Lower lobe of right lung (tissue), 2 donors: ENCODE measurements around the gene CEP164. TPM values are rescaled to one million over a fixed set of nuclear protein-coding genes. Genes with fewer than 3 reads are reported as not detected.

ENCODE experiments used
- ATAC-seq, 2 donors: fragments of 200-7000 bp; cut with Tn5 transposase; one replicate each; pipeline ENCODE4 v1.9.1; 2020 to 2022; ENCODE audit warnings: mild to moderate bottlenecking in 2 of 2, moderate library complexity in 2 of 2
- DNase-seq: peaks from one replicate; pipeline ENCODE4 v3.0.0-alpha.2; 2020
- H3K27ac ChIP-seq: fragments of 200-600 bp; one replicate; pipeline ENCODE4 v1.8.0; 2022
- H3K27me3 ChIP-seq: fragments of 200-600 bp; one replicate; pipeline ENCODE4 v1.8.0; 2022; ENCODE audit warnings: low read depth
- H3K36me3 ChIP-seq: fragments of 200-600 bp; one replicate; pipeline ENCODE4 v1.8.0; 2022; ENCODE audit warnings: mild to moderate bottlenecking
- H3K4me1 ChIP-seq: fragments of 200-600 bp; one replicate; pipeline ENCODE4 v1.8.0; 2022
- H3K4me3 ChIP-seq: fragments of 200-600 bp; one replicate; pipeline ENCODE4 v1.8.0; 2022; ENCODE audit warnings: mild to moderate bottlenecking
- H3K9me3 ChIP-seq: fragments of 200-600 bp; one replicate; pipeline ENCODE4 v1.8.0; 2022
- intact Hi-C: fragments of 100-400 bp; cut with DNase I; formaldehyde crosslinking; loops from one replicate; pipeline ENCODE4 v1.11.0; 2022
- total RNA-seq: library from RNA; stranded (reverse); fragmentation: NEBNext Ultra II Directional; extraction: Animal tissue kit (Norgen Biotek cat#: 25700); gene quantifications from one replicate; pipeline ENCODE4 v1.2.1, GENCODE V29; 2021
- TF ChIP-seq, protein P1 (sequence below): fragments of 200-600 bp; IDR thresholded peaks from one replicate; pipeline ENCODE4 v1.8.0; 2022; ENCODE audit warnings: antibody characterized with exemption, mild to moderate bottlenecking
- donor health status: DM: no; HTN: yes; CAD: no; lungs with severe emphysema.

Gene CEP164
- total RNA-seq, 1 donor from 2014 or later, result 27.3 TPM

DNA sequence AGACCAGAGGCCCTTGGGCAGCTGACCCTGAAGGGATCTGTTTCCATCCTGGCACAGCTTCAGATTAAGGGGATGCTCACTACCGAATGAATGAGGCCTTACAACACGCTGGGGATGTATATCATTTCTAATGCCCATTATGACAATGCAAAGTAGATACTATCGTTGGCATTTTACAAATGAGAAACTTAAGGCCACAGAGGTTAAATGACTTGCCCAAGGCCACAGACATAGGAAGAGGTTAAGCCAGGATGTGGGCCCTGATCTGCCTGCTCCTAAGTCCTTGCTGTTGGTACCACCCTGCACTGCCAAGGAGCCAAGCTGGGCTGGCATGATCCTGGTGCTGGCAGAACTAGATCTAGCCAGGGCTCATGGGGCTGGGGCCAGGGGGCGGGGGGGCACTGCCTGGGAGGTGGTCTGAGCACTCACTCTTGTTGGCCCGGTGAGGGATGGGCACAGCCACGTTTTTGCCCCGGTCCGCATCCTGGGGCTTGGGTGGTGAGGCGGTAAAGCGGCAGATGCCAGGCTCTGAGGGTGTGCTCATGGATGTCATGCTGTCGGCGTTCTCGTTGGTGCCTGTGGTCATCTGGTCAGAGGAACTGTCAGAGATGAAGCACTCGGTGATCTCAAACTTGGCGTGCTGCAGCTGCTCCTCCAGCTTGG is 102.8 kb downstream of the CEP164 start:
- intact Hi-C loops, result no loop called here
- H3K4me3 ChIP-seq, result no peak overlapping the region
- H3K27me3 ChIP-seq, result no peaks in the 10 kb centered on the region
- no peaks in the 10 kb centered on the region for H3K36me3 ChIP-seq
- ATAC-seq, result no peak
- H3K9me3 ChIP-seq, result no peaks in the 10 kb centered on the region
- TF ChIP-seq, protein P1, sequence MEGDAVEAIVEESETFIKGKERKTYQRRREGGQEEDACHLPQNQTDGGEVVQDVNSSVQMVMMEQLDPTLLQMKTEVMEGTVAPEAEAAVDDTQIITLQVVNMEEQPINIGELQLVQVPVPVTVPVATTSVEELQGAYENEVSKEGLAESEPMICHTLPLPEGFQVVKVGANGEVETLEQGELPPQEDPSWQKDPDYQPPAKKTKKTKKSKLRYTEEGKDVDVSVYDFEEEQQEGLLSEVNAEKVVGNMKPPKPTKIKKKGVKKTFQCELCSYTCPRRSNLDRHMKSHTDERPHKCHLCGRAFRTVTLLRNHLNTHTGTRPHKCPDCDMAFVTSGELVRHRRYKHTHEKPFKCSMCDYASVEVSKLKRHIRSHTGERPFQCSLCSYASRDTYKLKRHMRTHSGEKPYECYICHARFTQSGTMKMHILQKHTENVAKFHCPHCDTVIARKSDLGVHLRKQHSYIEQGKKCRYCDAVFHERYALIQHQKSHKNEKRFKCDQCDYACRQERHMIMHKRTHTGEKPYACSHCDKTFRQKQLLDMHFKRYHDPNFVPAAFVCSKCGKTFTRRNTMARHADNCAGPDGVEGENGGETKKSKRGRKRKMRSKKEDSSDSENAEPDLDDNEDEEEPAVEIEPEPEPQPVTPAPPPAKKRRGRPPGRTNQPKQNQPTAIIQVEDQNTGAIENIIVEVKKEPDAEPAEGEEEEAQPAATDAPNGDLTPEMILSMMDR, result no peak
- no peak overlapping the region for H3K27ac ChIP-seq
- no peaks in the 10 kb centered on the region for H3K4me1 ChIP-seq
- DNase-seq, result no peak

DNA sequence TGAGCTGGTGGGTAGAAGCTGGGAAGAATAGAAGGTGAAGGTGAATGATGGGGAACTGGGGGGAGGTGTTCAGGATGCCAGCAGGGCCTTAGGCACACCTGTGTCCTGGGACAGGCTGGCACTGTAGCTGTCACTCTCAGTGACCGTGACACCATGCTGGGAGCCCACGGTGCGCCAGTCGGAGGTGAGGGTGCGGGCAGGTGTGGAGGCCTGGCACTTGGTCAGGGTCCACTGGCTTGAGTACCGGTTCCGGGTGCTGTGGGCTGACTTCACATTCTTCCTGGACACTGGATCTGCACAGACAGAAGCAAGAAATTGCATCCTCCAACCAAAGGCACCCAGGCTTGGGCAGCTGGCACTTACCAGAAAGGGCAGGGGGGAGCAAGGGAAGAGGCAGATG is 103.8 kb downstream of the CEP164 start:
- H3K36me3 ChIP-seq, result no peaks in the 10 kb centered on the region
- H3K4me3 ChIP-seq, result no peak overlapping the region
- no peaks in the 10 kb centered on the region for H3K9me3 ChIP-seq
- H3K27me3 ChIP-seq, result no peaks in the 10 kb centered on the region
- DNase-seq (no peak), ATAC-seq (no peak)
- intact Hi-C loops, result no loop called here
- TF ChIP-seq, protein P1, result no peak
- no peak overlapping the region for H3K27ac ChIP-seq
- H3K4me1 ChIP-seq, result no peaks in the 10 kb centered on the region

DNA sequence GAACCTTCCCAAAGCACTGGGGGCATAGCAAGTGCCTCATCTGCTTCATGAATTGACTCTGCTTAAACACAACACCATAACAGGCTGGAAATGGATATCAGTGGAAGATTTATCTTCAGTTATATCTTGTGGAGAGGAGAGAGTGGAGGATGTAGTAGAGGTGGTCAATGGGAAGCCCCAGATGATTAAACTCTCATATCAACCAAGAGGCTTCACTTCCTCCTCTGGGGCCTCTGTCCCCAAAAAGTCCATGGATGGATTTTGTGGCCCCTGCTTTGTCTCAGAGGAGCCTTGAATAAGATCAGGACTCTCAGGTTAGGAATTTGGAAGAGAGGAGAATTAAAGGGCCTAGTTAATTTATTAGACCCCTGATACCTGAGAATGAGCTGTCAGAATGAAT is 106.1 kb downstream of the CEP164 start:
- no peak for ATAC-seq
- intact Hi-C loops, result no loop called here
- Histone ChIP-seq H3K9me3 (no peaks in the 10 kb centered on the region), H3K27ac (no peak overlapping the region), H3K27me3 (no peaks in the 10 kb centered on the region), H3K4me1 (no peaks in the 10 kb centered on the region), H3K4me3 (no peak overlapping the region), H3K36me3 (no peaks in the 10 kb centered on the region)
- TF ChIP-seq, protein P1, result no peak
- no peak for DNase-seq

DNA sequence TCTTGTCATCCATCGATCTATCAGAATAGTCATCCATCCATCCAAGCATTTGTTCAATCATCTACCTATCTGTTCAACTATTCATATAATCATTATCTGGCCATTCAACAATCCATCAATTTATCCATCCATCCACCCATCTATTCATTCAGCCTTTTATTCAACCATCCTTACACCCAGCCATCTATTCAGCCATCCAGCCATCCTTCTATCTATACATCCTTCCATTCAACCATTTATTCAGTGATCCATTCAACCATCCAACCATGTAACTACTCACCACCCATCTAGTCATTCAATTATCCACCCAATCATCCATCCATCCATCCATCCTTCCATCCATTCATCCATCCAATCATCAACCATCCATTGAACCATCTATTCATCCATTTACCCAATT is 106.8 kb downstream of the CEP164 start:
- Histone ChIP-seq H3K27me3 (no peaks in the 10 kb centered on the region), H3K36me3 (no peaks in the 10 kb centered on the region), H3K4me3 (no peak overlapping the region), H3K9me3 (no peaks in the 10 kb centered on the region), H3K27ac (no peak overlapping the region), H3K4me1 (no peaks in the 10 kb centered on the region)
- no peak for DNase-seq
- intact Hi-C loops, result no loop called here
- no peak for ATAC-seq
- TF ChIP-seq, protein P1, result no peak

DNA sequence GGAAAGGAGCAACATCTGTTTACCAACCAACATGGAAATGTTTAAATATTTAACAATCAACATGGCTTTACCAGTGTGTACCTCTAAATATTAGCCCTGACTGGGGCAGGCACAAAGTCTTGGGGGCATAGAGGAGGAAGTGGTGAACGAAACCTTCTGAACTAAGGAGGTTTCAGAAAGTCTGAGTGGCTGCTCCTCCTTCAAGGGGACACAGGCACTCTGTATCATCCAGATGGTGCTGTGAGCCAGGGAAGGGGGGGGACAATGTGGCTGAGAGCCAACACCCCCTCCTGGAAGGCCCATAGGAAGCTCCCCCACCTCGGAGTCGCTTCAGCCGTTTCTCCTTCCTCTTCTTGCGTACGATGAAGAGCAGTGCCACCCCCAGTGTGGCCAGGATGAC is 107.7 kb downstream of the CEP164 start:
- ATAC-seq, result no peak
- TF ChIP-seq, protein P1, result no peak
- H3K27ac ChIP-seq, result no peak overlapping the region
- H3K36me3 ChIP-seq, result no peaks in the 10 kb centered on the region
- H3K4me3 ChIP-seq, result no peak overlapping the region
- no peaks in the 10 kb centered on the region for H3K4me1 ChIP-seq
- DNase-seq, result no peak
- H3K27me3 ChIP-seq, result no peaks in the 10 kb centered on the region
- intact Hi-C loops, result no loop called here
- H3K9me3 ChIP-seq, result no peaks in the 10 kb centered on the region
